Subcutaneous abdominal adipose tissue (tissue), 5 donors: Measurements from ENCODE around the gene ALDH5A1.
A peak's percentile ranks its signal among the peaks of the same experiment; 100 is the strongest.

Source experiments
- H3K27ac ChIP-seq: one replicate; pipeline ENCODE4 v1.7.0; 2013; ENCODE audit warnings: low read depth, mild to moderate bottlenecking, inconsistent platforms, low read length, moderate library complexity
- H3K27me3 ChIP-seq, 5 donors: one replicate each; pipeline ENCODE4 v1.7.0; 2013; ENCODE audit warnings: low read length in 5 of 5, inconsistent platforms in 1 of 5; ENCODE audit not compliant: control insufficient read depth in 5 of 5, insufficient read depth in 4 of 5
- H3K36me3 ChIP-seq, 5 donors: one replicate each; pipeline ENCODE4 v1.7.0; 2013; ENCODE audit warnings: low read length in 5 of 5; ENCODE audit not compliant: control insufficient read depth in 5 of 5, insufficient read depth in 5 of 5
- H3K4me1 ChIP-seq, 5 donors: one replicate each; pipeline ENCODE4 v1.7.0; 2013; ENCODE audit warnings: low read length in 5 of 5, mild to moderate bottlenecking in 3 of 5, moderate library complexity in 1 of 5; ENCODE audit not compliant: control insufficient read depth in 5 of 5, insufficient read depth in 5 of 5
- H3K4me3 ChIP-seq, 5 donors: one replicate each; pipeline ENCODE4 v1.7.0; 2013; ENCODE audit warnings: low read length in 5 of 5, low read depth in 1 of 5
- H3K9ac ChIP-seq, 5 donors: one replicate each; pipeline ENCODE4 v1.7.0; 2013; ENCODE audit warnings: low read length in 5 of 5, mild to moderate bottlenecking in 4 of 5, moderate library complexity in 3 of 5
- H3K9me3 ChIP-seq, 5 donors: one replicate each; pipeline ENCODE4 v1.7.0; 2013; ENCODE audit warnings: low read length in 5 of 5; ENCODE audit not compliant: control insufficient read depth in 5 of 5
- donor health status: healthy.
- donor health status: healthy.
- donor health status: healthy.
- donor health status: healthy.
- donor health status: healthy.

The ALDH5A1 gene

GRCh38 chr6:24520929-24521546 lies 26.3 kb downstream of the ALDH5A1 start:
- H3K27ac ChIP-seq, result no peak overlapping the region
- H3K36me3 ChIP-seq, result peaks cover 0 to 27% (median 10%) of the 10 kb centered on the region in 5 donors
- H3K27me3 ChIP-seq, result no peaks in the 10 kb centered on the region
- H3K9ac ChIP-seq, result peak overlapping the region in 1 of 5 donors; percentile 13
- H3K9me3 ChIP-seq, result no peaks in the 10 kb centered on the region
- H3K4me1 ChIP-seq, result no peaks in the 10 kb centered on the region
- no peak overlapping the region for H3K4me3 ChIP-seq

GRCh38 chr6:24522228-24523176 lies 27.7 kb downstream of the ALDH5A1 start:
- no peak overlapping the region for H3K27ac ChIP-seq
- no peak overlapping the region for H3K4me3 ChIP-seq
- no peaks in the 10 kb centered on the region for H3K9me3 ChIP-seq
- no peak overlapping the region for H3K9ac ChIP-seq
- peaks cover 0 to 27% (median 8%) of the 10 kb centered on the region in 5 donors for H3K36me3 ChIP-seq
- H3K4me1 ChIP-seq, result no peaks in the 10 kb centered on the region
- no peaks in the 10 kb centered on the region for H3K27me3 ChIP-seq

- H3K36me3 ChIP-seq, result peaks cover 0 to 18% (median 2%) of the 10 kb centered on the region in 5 donors
- H3K9me3 ChIP-seq, result no peaks in the 10 kb centered on the region
- H3K4me1 ChIP-seq, result no peaks in the 10 kb centered on the region
- no peak overlapping the region for H3K9ac ChIP-seq
- H3K27ac ChIP-seq, result no peak overlapping the region
- no peak overlapping the region for H3K4me3 ChIP-seq
- no peaks in the 10 kb centered on the region for H3K27me3 ChIP-seq
Measured at GRCh38 chr6:24524329-24524728, 29.6 kb downstream of the ALDH5A1 start.

- H3K9ac ChIP-seq, result no peak overlapping the region
- no peaks in the 10 kb centered on the region for H3K9me3 ChIP-seq
- H3K36me3 ChIP-seq, result peaks cover 0 to 18% (median 2%) of the 10 kb centered on the region in 5 donors
- H3K4me1 ChIP-seq, result no peaks in the 10 kb centered on the region
- no peak overlapping the region for H3K27ac ChIP-seq
- H3K27me3 ChIP-seq, result no peaks in the 10 kb centered on the region
- no peak overlapping the region for H3K4me3 ChIP-seq
Measured at GRCh38 chr6:24524805-24525204, 30.0 kb downstream of the ALDH5A1 start.

GRCh38 chr6:24529985-24530384 lies 35.2 kb downstream of the ALDH5A1 start:
- no peak overlapping the region for H3K9ac ChIP-seq
- no peak overlapping the region for H3K27ac ChIP-seq
- H3K27me3 ChIP-seq, result no peaks in the 10 kb centered on the region
- no peak overlapping the region for H3K4me3 ChIP-seq
- H3K4me1 ChIP-seq, result no peaks in the 10 kb centered on the region
- peaks cover 3 to 36% (median 26%) of the 10 kb centered on the region in 5 donors for H3K36me3 ChIP-seq
- no peaks in the 10 kb centered on the region for H3K9me3 ChIP-seq

GRCh38 chr6:24534329-24534728 lies 39.6 kb downstream of the ALDH5A1 start:
- Histone ChIP-seq H3K9ac (no peak overlapping the region), H3K9me3 (no peaks in the 10 kb centered on the region), H3K4me1 (peaks cover 0 to 20% (median 16%) of the 10 kb centered on the region in 5 donors), H3K4me3 (no peak overlapping the region), H3K27me3 (no peaks in the 10 kb centered on the region), H3K27ac (no peak overlapping the region), H3K36me3 (peaks cover 3 to 37% (median 28%) of the 10 kb centered on the region in 5 donors)

GRCh38 chr6:24535210-24535609 lies 40.4 kb downstream of the ALDH5A1 start:
- no peaks in the 10 kb centered on the region for H3K9me3 ChIP-seq

GRCh38 chr6:24536466-24536865 lies 41.7 kb downstream of the ALDH5A1 start:
- Histone ChIP-seq H3K27ac (peak overlapping the region; percentile 64), H3K4me1 (peaks cover 0 to 20% (median 16%) of the 10 kb centered on the region in 5 donors), H3K27me3 (no peaks in the 10 kb centered on the region), H3K36me3 (peaks cover 3 to 33% (median 27%) of the 10 kb centered on the region in 5 donors), H3K4me3 (no peak overlapping the region), H3K9me3 (no peaks in the 10 kb centered on the region), H3K9ac (no peak overlapping the region)

More at GRCh38 chr6:24535210-24535609, 40.4 kb downstream of the ALDH5A1 start:
- H3K27ac ChIP-seq, result no peak overlapping the region
- H3K9ac ChIP-seq, result no peak overlapping the region
- H3K27me3 ChIP-seq, result no peaks in the 10 kb centered on the region
- H3K4me1 ChIP-seq, result peaks cover 0 to 20% (median 16%) of the 10 kb centered on the region in 5 donors
- H3K4me3 ChIP-seq, result no peak overlapping the region
- peaks cover 3 to 37% (median 28%) of the 10 kb centered on the region in 5 donors for H3K36me3 ChIP-seq

- Histone ChIP-seq H3K9me3 (no peaks in the 10 kb centered on the region), H3K4me3 (no peak overlapping the region), H3K4me1 (peaks cover 0 to 23% (median 16%) of the 10 kb centered on the region in 5 donors), H3K9ac (no peak overlapping the region), H3K27ac (peak overlapping the region; percentile 64), H3K27me3 (no peaks in the 10 kb centered on the region), H3K36me3 (peaks cover 3 to 30% (median 21%) of the 10 kb centered on the region in 5 donors)
Measured at GRCh38 chr6:24537082-24537699, 42.4 kb downstream of the ALDH5A1 start.
